LHCN-M2 (cell line): ENCODE data around the gene CUBN. TPM values are rescaled to one million over a fixed set of nuclear protein-coding genes. Genes with fewer than 3 reads are reported as not detected.
"Not testable (repeated sequence)": the region's sequence is repeated elsewhere in the genome, so short reads cannot be mapped to it uniquely, and the experiment has no call there.

Source experiments
- DNase-seq: peaks from one replicate; pipeline ENCODE4 v3.0.0-alpha.2; 2012; ENCODE audit warnings: low read depth
- total RNA-seq: library from RNA; depleted of rRNA; stranded (reverse); fragments of >200 nt; gene quantifications from 2 replicates; pipeline ENCODE4 v1.2.3, GENCODE V29; 2014

The CUBN gene
- total RNA-seq, 1 experiment from 2014 or later = 0.69 TPM

GRCh38 chr10:17141504-17142229 is 12.1 kb upstream of the CUBN start:
- DNase-seq = no peak

DNA sequence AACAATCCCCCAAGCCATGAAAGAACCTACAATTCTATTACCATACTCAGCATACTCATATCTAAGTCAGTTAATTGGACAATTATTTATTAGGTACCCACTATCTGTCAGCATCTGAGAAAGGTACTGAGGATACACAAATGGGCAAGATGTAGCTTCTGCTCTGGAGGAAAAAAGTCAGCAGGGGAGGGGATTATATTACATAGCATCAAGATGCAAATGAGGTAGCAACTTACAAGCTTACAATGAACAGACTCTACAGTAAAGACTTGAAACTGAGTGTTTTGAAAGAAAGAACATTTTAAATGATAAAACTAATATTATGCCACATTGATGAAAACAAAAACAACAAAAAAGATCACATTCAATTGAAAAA is 10.8 kb upstream of the CUBN start:
- no peak for DNase-seq

DNA sequence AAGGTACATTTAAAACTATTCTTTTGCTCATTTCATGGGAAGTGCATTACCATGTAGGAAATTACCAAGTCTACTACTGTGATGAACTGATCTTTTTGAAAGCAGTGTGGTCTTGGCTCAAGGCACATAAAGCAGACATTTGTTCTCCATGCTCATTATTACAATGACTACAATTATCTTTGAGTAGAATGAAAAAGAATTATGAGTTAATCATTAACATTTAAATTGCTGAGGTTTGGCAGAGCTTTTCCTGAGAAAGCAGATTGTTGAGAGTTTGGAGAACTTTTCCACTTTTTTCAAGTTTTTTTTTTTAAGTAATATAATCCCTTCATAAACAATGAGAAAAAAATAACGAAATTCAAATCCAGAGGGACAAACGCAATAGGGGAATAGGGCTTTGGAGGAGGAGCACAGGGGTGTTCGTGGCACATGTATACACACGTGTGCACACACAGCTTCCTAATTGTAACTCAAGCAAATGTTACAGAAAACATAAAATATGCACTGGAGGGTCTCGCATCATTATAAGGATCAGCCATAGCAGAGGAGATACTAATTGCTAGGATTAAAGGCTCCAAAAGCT is 8.9 kb upstream of the CUBN start:
- DNase-seq = no peak

DNA sequence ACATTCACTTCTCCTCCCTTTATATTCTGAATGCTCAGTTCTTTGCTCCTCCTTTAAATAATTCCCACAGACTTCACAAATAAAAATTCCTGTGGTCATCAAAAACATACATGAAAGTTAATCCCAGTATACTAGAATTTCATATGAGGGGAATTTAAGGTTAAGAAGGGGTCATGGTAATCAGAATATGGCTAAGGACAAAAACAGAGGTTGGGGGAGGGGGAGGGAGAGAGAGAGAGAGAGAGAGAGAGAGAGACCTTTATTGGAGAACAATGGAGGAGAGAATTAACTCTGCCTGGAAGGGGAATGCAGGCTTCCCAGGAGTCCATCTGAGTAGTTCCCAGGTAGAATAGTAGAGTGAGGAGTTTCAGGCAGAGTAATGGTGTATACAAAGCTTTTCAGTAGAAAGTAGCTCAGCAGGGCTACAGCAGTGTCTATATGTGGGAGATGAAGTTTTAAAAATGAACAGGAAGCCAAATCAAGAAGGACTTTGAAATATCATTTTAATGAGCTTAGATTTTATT is 5.2 kb upstream of the CUBN start:
- DNase-seq = peak; percentile 35

DNA sequence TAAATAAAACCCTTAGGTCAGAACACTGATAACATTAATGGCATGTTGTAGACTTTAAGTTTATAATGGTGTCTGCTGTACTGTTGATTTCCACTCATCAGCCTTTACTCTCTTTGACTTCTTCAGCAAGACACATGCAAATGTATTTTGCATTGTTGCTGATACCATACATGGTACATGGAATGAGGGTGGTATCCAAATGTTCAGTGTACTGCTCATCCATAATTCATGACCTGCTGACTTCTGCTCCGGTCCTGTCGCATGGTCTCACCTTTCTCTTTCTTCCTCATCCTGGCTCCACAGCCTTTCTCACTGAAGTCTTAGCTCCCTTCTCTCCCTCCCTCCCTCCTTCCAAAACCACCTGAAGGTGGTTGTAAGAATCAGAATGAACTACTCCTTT is 4.7 kb upstream of the CUBN start:
- DNase-seq = no peak

DNA sequence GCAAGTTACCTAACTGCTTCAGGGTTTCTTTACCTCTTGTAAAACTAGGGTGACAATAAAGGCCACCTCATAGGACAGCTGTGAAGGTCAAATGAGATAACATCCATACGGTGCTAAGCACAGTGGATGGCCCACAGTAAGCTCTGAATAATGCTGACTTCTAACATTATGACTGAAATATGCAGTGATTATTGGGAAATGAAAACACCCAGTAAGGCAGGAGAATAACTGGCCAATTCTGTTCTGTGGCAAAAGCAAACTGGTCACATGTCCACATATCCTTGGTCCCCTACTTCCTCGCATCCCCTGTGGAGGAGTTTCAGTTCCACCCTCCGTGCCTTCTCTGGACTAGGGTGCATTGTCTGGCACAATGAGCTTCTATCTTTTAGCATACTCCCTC is 1.4 kb downstream of the CUBN start:
- no peak for DNase-seq

DNA sequence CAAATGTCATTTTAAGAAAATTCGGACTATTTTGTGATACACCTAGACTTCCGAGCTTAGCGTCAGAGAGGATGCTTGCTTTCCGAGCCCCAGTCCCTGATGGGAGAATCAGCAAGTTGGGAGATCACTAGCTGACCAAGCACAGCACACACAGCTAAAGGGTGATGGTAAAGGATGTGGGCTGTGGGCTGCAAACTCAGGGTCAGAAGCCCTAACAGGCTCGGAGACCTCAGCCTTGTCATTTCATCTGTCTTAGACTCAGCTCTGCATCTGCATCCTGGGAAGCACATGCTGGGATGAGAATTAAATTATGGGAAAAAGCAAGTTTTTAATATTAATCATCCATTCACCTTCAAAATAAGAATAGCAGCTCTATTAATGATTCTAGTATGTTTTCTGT is 3.3 kb downstream of the CUBN start:
- no peak for DNase-seq

DNA sequence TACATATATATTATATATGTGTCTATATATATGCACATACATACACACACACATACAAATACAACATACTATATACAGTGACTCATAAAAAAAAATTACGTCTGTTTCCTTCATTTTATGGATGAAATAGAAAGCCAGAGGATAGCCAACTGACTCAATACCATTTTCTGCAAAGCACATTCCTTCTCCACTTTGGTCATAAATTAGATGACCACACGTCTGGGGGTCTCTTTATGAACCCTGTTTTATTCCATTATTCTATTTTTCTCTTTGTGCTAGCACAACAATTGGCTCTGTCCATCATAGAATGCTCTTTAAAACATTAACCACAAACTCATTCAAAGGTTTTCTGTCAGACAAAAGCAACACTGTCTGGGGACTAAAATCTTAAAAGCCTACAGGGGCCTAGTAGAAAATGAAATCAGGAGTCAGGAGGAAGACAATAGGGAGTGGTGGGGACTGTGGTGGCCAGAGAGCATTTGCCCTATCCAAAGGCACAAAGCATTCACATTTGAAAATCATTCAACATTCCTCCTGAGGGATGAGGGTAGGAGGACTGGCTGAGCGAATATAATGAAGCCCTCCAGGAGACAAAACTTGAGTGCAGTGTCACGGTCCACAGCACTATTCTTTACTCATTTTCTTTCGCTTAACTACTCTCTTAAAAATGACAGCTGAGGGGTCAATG is 4.3 kb downstream of the CUBN start:
- DNase-seq = peak; percentile 70

DNA sequence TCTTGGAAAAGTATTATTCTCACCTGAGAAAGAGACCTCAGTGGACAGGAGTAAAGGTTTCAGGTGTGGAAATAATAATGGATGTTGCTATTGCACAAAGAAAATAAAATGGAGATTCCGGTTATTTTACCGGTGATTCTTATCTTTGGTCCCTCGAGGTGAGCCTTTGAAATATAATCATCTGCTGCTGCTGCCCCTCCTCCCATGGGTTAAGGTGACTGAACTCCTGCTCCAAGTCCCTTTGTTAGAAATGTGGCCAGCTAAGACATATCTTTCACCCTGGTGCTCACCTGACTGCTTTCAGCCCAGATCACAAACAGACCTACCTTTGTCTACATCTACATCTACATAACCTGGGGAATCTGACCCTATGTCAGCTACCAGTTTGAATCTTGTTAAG is 5.7 kb downstream of the CUBN start:
- DNase-seq = no peak

DNA sequence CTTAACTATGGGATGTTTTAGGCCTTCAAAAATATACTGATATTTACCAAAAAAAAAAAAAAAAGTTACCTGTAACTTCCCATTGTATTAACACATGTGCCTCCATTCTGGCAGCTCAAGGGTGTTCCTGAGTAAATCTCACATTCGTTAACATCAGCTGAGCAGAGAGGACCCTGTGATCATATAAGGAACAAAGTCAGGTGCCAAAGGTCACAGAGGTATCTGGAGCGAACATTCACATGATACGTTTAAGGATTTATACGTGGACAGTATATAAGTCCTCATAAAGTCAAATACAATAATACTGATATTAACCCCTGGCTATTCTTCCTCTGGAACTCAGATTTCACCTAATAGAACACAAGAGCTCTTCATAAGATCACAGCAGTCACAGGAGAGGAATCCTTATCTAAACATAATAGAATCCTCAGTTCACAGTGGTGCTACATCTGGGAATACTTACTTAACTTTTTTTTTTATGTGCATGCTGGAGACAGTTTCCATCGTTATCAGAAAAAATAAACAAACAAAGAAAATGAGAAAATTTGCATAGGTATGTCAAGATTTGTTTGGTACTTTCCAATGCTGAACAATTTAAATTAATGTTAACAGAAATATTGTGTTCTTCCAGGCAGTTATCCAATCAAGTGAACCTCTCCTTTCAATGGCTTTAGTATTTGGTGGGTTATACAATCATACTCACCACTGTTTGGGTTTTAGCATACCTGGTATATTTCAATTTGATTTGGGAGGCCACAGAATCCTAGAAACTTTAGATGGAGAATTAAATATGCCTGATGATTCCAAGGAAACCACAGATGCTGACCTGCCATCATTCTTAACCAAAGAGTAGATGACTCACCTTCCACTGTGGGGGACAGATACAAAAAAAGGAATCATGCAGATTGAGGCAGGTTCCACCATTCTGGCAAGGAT is 6.6 kb downstream of the CUBN start:
- DNase-seq = peak; percentile 77

DNA sequence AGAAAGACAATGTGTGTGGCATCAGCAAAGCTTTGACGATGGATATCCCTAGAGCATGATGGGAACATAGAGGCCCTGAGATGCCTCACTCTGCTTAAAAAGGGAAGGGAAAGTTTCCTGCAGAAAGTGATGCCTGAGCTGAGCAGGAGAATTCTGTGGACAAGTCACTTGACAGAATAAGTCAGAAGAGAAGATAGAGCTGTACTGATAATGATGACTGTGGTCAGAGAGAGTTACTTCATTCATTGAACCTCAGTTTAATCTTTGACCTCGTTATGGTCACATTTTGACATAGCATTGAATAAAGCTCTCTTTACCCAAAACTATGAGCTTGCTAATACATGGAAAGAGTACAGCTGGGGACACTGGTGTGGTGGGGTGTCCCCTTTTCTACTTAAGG is 7.6 kb downstream of the CUBN start:
- DNase-seq = no peak

DNA sequence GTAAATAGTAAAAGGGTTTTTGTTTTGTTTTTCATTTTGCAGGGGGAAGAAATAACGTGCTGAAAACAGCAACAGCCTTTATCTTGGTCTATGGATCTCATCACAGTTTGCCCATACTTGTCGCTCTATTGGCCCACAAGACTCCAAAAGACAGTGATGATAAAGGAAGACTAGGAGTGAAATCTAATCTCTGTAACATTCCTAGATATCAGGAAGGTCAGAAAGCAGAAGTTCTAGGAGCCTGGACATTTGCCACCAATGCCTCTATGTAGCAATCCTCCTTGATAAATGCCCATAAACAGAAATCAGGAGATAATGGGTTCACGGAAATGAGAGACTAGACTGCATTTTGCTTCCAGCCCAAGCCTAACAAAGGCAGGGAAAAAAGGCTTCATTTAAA is 8.9 kb downstream of the CUBN start:
- DNase-seq = no peak

DNA sequence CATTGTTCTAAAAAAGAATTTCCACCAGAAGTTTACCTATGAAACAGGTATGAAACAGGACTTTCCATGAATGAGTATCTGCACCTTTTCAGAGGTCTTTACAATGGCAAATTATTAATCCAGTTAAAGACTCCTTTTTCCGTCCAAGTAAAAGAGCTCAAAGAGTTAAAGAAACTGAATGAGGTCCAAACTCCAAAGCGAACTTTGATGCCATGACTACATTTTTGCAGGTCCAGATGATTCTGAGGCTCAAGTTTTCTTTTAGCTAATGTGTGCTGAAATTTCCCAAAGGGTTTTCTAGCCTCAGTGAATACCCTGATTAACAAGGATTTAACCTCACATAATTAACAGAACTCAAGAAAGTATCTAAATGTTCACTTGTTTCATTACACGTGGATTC is 9.8 kb downstream of the CUBN start:
- no peak for DNase-seq

- DNase-seq = no peak
These were observed 13.4 kb downstream of the CUBN start for GRCh38 chr10:17116193-17116592.

GRCh38 chr10:17115683-17116082 is 13.9 kb downstream of the CUBN start:
- peak; percentile 52 for DNase-seq

GRCh38 chr10:17114878-17115444 is 14.7 kb downstream of the CUBN start:
- not testable (repeated sequence) for DNase-seq

GRCh38 chr10:17113889-17114540 is 15.6 kb downstream of the CUBN start:
- DNase-seq = peak; percentile 39

DNA sequence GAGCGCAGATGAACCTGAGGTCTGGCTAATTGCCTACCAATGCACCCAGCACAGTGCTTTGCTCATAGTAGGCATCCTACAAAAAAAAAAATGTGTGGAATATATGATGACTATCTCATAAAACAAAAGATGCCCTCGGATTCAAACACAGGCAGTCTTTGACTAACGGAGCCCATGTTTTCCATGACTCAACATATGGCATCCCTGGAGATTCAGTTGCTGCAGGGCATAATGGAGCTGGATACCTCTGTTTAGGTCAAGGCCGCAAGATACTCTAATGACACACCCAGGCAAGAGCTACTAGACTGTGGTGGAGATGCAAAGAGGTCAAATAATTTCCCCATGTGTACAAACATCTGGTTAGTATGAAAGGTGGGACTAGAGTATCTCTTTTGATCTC is 16.3 kb downstream of the CUBN start:
- DNase-seq = no peak

DNA sequence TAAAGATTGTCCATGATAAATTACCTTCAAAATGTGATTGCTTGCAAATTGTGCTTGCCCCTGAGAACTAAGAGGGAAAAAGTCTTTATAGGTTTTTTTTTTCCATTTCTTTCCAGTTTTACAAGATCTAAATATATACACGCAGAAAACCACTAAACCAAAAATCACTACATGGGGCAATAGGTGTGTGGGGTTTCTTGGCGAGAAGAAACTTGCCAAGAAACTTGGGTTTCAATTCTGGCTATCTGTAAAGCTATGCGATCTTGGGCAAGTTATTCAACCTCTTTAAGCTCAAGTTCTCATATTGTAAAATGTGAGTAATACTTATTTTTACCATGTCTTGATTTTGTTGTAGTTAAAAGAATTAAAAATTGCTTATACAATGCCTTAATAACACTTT is 17.0 kb downstream of the CUBN start:
- DNase-seq = no peak

GRCh38 chr10:17109475-17110207 is 20.0 kb downstream of the CUBN start:
- DNase-seq = peak; percentile 88
